HG03571 (cell line): ENCODE data around the gene TBX15.

Source experiments
- ATAC-seq: cut with Tn5 transposase; IDR thresholded peaks from one replicate; pipeline ENCODE4 v1.9.1; 2021; ENCODE audit not compliant: unreplicated experiment

TBX15 gene

DNA sequence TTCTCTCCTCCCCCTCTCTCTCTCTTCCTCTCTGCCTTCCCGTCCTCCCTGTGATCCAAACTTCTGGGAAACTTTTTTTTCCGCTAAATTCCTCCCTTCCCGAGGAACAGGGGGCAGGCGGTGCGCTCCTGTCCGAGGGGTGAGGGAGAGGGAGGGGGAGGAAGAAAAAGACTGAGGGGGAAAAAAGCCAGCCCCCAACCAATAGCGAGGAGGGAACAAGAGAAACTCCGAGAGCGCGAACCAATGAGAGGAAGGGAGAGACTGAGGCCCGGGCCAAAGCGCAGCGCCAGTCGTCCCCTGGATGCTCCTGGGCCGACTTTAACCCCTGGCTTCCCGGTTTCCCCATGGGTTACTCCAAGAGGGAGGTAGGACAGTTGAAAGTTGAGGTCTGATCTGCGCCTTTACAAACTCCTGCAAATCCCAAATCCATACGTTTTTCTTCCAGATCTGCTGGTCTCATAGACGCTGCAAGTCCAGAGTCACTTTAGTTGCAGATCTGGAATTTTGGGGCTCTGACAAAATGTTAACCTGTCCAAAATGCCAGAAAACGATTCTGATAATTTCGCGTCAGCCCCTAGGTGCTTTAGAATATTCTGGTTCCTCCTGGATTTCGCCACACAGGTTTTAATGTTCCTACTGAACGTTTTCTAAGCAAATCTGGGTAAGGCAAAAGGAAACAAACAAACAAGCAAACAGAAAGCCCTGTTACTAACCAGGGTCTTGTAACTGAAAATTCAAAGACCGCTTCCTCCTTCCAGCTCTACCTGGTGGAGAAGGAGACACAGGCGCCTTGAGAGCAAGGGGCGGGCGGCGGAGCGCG, at the start of gene TBX15:
Gene TBX15 (minus strand): TSS at position 158 of the 820 bp plus-strand sequence. CDS start 548 bp downstream, outside the sequence.
- no peak for ATAC-seq

DNA sequence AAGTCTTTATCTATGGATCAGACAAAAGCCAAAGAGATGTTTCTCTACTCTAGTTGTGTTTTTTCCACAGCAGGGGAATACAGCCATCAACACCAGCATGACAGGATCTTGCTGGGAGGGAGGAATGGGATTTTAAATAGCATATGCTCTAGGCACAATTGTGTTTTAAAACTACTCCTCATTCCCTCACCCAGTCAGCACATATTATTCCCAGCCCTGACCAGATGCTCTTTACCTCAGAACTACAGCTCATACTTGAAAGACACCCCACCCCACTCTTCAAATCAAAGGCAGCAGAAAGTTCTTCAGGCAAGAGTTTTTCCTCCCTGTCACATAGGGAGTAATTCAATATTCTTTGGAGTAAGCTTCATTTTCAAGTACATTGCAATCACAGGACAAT, 46.2 kb upstream of the TBX15 start:
- no peak for ATAC-seq

DNA sequence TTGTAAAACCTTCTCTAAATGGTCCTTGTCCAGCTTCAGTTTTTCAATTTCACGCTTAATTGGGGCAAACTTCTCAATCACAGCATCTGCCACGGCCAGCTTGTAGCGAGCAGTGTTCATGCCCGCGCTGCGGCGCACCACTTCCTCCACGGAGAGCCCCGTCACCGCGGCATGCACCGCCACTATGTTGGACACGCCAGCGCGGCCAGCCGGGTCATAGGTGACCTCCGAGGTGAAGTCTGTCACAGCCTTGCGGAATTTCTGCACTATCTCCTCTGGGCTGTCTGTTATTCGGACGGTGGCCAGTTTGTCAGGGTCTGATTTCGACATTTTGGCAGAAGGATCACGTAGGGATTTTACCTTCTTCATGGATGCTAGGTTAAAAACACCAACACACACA, 44.8 kb upstream of the TBX15 start:
- ATAC-seq = no peak

DNA sequence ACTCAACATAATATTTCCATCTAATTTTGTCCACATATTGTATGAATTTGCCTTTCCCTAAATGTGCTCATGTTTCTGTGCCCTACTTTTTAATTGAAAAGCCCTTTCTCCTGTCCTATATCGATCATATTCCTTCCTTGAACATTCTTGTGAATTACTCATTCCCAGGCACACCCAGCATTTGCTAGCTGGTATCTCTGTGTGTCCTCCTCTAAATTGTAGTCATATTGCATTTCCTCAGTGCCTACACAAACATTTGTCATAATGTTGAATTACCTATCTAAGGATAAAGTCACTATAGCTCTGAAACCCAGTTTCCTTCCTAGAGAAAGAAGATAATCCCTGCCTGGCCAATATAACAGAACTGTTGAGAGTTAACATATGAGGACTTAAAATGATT, 39.6 kb upstream of the TBX15 start:
- no peak for ATAC-seq

DNA sequence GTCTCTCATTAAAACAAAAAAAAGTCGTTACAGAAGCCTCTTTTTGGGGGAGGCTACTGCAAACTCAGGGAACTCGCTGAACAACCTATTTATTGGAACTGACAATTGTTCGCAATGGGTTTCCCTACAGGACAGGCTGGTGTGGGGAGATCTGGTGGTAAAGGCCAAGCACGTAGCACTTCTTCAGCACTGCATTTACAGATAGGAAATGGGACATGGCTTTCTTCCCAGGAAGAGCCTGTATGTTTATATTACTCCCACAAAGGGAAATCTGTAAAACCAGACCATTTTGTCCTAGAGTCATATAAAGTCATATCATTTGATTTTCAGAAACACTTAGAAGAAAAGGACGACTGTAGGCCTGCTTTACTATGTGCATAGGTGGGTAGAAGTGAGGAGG, 38.8 kb upstream of the TBX15 start:
- ATAC-seq = no peak

DNA sequence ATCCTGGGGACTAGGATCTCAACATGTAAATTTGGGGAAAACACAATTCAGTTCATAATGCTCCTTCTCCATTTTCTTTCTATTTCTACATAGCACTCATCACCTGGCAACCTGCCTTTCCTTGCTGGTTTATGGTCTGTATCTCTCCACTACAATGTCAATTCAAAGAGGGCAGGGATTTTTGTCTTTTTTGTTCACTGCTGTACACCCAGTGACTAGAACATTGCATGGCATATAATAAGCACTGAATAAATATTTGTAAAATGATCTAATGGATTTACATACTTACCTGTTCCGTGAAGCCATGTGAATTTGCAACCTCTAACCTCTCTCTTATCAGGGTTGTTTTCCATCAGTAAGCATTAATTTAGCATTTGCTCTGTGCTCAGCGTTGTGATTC, 27.4 kb upstream of the TBX15 start:
- ATAC-seq = no peak

DNA sequence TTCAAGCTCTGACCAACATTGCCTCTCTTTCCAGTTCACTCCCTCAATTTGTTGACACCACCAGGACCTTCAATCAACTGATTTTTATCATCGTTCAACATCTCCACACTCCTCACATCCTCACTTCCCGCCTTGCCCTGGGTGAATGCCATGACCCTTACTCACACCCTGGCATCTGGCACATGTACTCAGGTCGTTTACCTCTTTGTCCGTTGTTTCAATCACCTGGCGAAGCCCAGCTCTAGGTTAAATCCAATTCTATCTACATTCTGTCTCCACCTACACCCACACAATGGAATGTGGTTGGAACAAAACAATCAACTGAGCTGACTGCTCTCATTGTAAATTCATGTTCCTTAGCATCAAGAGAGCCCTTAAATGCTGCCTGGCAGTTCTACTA, 24.2 kb upstream of the TBX15 start:
- no peak for ATAC-seq

DNA sequence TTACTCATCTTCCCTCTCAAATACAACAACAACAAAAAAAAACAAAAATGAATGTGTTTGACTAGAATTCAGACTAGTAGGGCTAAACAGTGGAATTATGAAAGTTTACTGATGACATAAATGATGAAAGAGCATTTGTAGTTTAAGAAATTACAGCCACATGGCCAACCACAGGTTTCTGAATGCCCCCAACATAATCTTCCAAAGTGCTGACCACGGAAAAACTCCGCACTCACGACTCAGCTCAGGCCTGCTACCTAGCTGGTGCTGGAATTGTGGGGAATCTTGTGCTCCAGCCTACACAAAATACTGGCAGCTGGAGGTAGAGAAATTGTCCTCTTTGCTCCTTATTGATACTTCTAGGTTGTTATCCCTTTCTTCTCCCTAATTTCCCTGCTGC, 23.6 kb upstream of the TBX15 start:
- no peak for ATAC-seq

DNA sequence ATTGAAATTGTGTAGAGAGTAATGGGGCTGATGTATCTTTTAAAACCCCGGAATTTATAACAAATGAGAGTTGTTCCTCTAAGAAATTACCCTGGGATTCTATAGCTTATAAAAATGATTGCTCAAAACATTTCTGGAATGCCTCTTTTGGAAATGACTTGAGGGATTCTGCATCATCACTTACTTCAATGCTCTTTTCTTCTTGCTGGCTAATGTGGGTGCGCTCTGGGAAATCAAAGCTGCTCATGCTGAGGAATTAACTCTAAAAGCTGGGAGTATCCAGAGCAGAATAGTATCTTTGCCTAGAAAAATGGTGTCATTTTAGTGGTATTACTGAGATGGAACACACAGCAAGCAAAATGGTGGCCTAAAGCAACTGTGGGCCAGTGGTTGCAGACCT, 23.0 kb upstream of the TBX15 start:
- no peak for ATAC-seq

DNA sequence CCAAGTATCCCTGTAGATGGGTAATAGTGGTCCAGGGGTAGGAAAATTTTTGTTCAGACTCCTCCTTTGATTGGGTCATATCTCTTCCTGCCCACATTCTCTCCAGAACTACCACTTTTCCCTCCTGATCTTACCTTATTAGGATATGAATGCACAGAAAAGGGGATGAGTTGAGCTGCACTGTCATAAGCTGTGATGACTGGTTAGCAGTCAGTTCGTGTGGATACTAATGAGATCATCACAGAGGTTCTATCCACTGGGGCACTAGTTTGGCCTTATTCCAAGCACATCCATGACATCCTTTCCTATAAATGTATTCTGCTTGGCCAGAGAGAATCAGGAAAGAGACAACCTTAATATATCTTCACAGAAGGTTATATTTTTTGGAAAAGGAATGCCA, 22.1 kb upstream of the TBX15 start:
- no peak for ATAC-seq

DNA sequence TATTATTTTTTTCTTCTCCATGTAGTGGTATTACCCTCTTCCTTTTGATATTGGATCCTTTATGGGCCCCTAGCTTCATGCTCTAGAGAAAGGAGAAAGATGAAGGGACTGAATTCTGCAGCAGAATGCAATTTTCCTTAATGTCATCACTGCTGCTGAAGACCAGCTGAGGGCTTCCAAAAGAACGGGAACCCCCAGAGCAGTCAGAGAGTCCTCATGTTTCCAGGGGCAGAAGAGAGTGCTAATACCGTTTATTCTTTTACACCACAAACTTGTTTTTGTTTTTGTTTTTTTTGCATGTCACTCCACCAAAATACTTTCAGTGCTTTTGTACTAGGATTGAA, 21.1 kb upstream of the TBX15 start:
- no peak for ATAC-seq

DNA sequence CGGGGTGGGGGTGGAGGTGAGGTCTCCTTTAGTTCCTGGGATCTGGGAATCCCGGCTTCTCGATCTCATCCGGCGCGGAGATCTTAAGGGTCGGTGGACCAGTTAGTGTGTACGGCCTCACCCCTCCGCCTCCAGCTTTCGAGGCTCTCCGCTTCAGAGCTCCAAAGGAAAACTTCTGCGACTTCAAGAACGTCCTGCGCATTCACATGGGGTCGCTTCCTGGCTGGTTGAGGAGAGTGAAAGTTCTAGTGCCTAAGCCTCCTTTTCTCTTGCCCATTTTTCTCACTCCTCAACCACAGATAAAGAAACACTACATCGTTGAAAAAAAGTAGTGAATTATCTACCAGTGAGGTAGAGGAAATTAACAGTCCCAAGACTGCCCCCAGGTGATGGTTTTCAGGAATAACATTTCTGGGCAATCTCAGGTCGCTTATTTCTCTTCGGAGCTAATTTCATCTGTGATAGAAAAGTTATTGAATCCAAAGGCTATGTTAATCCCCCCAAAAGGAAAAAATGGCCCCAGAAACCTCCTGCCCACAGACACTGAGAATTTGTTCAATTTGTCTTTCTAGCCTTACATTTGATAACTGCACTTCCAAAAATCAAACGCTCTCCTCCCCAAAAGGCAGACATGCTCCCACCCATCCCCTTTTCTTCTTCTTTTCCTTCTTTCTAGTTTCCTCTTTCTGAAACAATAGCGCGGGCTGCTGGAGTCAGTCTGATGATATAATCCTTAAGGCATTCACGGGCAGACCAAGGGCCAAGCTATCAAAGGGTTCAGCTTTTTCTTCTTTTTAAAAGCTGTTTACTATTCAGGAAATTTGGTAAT, 20.6 kb upstream of the TBX15 start:
- peak; percentile 66 for ATAC-seq

DNA sequence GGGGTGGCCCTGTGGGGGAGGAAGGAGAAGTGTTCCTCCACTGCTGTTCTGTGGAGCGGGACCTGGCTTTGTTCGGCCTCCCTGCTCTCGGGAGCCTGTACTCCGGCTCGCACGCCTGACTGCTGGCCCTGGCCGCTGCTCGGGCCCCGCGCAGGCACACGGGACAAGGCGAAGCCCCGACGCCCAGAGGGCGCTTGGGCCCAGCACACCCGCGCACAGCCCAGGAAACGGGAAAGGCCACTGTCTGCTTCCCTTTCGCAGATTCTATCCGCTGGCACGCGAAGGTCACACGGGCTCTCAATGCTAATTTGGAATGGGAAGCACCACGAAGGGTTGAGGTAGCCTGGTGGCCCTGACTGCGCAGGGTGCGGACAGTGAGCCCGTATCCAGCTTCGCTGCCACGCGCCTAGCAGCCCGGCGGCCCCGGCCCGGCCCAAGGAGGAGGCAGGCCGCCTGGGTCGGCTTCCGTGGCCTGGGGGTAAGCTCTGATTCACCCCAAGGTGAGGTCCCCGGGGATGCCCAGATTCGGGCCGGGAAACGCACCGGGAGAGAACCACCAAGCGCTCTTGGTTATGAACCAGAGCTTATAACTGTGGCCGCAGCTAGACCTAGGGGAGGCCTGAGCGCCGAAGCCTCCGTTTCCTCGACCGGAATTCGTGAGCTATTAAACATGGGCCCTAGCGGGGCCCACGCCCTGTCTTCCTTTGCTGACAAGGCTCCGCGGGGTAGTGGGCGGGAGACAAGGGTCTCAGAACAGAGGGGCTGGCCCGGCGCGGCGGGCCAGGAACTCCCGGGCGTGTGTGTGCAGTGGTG, 19.7 kb upstream of the TBX15 start:
- ATAC-seq = peak; percentile 18

DNA sequence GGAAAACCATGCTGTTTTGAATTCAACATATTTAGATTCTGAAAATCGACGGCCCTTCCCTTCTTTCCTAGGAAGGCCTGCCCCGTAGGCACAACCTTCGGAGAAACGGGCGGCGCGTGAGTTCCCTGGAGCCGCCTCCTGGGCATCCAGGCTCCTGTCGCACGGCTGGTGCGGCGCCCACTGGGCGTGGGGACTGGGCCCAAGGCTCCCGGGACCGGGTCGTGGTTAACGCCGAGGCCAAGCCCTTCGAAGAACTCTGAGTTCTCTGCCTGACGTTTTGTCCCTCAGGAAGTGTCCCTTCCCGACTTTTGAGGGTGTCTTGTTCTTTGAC, 19.2 kb upstream of the TBX15 start:
- no peak for ATAC-seq

DNA sequence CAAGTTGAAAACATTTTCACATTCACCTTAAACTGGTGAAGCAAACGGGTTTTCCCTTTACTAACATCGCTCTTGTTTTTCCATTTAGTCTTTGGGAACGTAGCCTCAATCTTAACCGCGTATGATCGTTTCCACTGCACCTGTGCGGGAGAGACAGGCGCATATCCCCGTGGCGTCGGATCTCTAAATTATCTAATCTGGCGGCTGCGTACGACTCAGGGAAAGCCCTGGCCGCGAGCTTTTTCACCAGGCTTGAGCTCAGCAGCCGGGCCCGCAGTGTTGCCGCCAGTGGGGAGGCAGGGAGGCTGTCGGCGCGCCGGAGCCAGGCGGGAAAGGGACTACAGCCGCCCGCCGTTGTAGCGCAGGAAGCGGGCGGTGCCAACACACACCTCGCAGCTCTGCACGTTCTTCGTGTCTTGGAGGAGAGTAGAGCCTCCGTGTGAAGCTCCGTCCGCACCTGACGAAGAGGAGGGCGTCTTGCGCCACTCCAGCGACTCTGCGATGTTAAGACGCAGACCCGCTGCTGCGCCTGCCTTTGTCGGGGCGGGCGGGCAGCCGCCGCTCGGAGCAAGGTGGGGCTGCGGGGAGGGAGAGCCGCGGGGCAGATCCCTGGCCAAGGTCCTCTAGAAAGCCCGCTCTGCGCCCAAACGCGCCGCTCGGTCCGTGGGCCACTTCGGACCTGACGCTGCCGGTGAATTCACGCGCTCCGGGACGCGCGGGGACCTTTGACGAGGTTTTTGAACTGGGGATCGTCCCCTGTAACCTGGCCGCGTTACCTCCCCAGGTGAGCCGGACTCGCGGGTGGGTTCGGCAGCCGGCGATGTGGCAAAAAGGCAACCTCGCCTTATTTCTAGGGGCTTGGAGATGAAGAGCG, 18.5 kb upstream of the TBX15 start:
- ATAC-seq = no peak

DNA sequence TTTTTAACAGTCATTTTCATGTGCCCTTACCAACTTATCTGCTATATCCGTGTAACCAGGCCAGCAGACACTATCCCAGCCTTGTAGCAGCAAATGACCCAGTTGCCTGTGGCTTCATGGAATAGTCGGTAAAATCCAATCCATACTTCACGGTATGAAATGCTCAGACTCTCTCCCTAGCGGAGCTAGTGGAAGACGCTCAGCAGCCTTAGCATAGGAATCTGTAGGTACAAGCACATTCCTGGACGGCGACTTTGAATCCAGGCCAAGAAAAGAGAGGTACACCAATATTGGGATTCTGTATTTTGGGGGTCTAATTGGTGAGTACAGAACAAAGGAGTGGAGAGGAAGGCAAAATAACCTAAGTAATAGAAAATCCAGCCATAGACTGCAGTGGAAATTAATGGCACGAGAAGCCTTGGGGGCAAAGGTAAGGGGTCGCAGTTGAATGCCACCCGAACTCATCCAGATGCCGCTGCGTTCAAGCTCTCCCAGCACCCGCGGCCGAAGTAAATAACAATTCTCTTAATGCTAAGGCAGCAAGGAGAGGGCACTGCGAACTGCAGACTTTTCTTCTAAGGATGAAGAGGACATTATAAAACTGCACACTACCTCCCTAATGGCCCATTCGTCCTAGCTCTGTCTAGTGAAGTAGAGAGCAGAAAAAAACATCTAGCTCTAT, 17.7 kb upstream of the TBX15 start:
- ATAC-seq = no peak

DNA sequence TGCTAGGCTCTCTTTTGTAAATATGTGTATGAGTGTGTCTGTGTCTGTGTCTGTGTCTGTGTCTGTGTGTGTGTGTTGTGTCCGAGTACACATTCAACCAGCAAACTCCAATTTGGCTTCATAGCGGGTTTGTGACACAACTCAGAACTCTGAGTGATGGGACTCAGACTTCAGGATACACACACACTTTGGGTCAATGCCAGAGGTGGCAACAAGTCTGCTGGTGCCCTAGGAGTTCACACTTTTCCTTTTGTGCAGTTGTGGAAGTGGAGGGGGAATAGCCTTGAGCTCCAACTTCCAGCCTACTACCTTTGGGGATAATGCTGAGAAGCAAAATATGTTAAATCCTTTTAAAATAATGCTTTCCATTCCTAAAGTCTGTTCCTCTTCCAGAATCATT, 16.6 kb upstream of the TBX15 start:
- no peak for ATAC-seq

DNA sequence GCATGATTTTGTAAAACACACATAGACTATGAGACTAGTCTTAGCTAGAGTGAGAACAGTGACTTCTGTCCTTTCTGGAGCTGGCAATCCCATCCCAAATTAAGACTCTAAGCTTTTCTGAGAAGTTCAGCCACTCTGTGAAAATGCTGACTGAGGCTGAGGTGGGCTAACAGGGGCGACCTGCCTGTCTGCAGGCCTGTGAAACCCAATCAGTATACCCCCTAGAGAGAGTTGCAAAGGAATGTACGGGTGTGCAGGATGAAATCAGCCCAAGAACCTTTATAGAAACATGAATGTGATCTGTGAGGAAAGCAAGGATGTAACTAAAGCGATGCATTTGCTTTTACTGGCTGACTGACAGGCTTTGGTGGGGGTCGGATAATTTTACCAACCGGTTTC, 16.0 kb upstream of the TBX15 start:
- ATAC-seq = no peak

DNA sequence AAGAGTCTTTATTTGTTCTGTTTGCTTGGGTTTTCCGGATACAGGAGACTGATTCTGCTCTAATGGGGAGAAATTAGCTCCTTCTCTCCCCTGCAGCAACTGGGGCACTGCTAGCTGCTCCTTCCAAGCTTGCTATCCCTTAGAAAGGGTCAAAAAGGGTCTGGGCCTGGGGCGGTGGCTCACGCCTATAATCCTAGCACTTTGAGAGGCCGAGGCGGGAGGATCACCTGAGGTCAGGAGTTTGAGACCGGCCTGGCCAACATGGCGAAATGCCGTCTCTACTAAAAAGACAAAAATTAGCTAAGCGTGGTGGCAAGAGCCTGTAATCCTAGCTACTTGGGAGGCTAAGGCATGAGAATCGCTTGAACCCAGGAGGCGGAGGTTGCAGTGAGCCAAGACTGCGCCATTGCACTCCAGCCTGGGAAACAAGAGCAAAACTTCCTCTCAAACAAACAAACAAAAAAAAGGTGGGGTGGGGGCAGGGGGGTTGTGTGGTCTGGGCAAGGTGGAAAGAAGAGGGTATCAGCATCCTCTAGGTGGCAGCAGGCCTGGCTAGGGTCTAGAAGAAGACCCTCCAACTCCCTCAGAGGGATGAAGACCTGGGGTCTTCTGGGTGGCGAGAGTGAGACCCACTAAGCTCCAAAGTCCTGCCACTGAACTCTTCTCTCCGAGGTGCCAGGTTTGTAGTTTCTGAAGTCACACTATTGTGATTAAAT, 15.4 kb upstream of the TBX15 start:
- no peak for ATAC-seq
